GM12801 (cell line): ENCODE results near the gene STUM.

Experiments
- CTCF ChIP-seq: IDR thresholded peaks from one replicate; pipeline ENCODE4 v1.5.1; 2011; ENCODE audit warnings: control low read depth; ENCODE audit not compliant: insufficient read length; ENCODE audit errors: extremely low read depth

The STUM gene

GRCh38 chr1:226643177-226643576 is 94.6 kb downstream of the STUM start:
- no peak for TF ChIP-seq CTCF

- TF ChIP-seq CTCF: no peak
Measured at GRCh38 chr1:226643611-226644540, 95.3 kb downstream of the STUM start.

- TF ChIP-seq CTCF: no peak
Measured at GRCh38 chr1:226644541-226645176, 96.1 kb downstream of the STUM start.

GRCh38 chr1:226645279-226645976 is 96.9 kb downstream of the STUM start:
- TF ChIP-seq CTCF: no peak

GRCh38 chr1:226646026-226646869 is 97.7 kb downstream of the STUM start:
- TF ChIP-seq CTCF: no peak

GRCh38 chr1:226646870-226647449 is 98.4 kb downstream of the STUM start:
- TF ChIP-seq CTCF: no peak
